WTC11 (cell line): ENCODE results near the gene SPATA2. TPM values are rescaled to one million over a fixed set of nuclear protein-coding genes. Genes with fewer than 3 reads are reported as not detected.

Experiments used
- ATAC-seq: fragments of 200-7000 bp; cut with Tn5 transposase; 2 replicates; pipeline ENCODE4 v1.10.0; 2021; ENCODE audit warnings: mild to moderate bottlenecking, moderate library complexity
- CTCF ChIA-PET: fragments of 300-600 bp; sonication (Branson Sonifier 250); formaldehyde crosslinking; loops from one replicate; lab custom pipeline; 2021; ENCODE audit warnings: antibody characterized with exemption; lab: Charles Lee
- POLR2A ChIA-PET: fragments of 350-600 bp; sonication (Branson Sonifier 250); formaldehyde crosslinking; loops from one replicate; lab custom pipeline; 2021; ENCODE audit warnings: antibody characterized with exemption; lab: Charles Lee
- DNase-seq: peaks from one replicate; pipeline ENCODE4 v3.0.0; 2021; ENCODE audit warnings: low spot score
- H3K27ac Mint-ChIP-seq: 2 replicates; pipeline ENCODE4 v1.8.0; 2021; ENCODE audit warnings: mixed read lengths
- H3K27me3 Mint-ChIP-seq: 2 replicates; pipeline ENCODE4 v1.8.0; 2021; ENCODE audit warnings: low read depth, mild to moderate bottlenecking, moderate library complexity, mixed read lengths
- H3K36me3 Mint-ChIP-seq: 2 replicates; pipeline ENCODE4 v1.8.0; 2021; ENCODE audit warnings: mixed read lengths
- H3K4me1 Mint-ChIP-seq: 2 replicates; pipeline ENCODE4 v1.8.0; 2022; ENCODE audit warnings: mixed read lengths
- H3K4me3 Mint-ChIP-seq: 2 replicates; pipeline ENCODE4 v1.8.0; 2021; ENCODE audit warnings: mild to moderate bottlenecking, moderate library complexity, mixed read lengths
- H3K9me3 Mint-ChIP-seq: 2 replicates; pipeline ENCODE4 v1.8.0; 2021; ENCODE audit warnings: mixed read lengths
- ATF1 ChIP-seq: sonication (generic); formaldehyde crosslinking; IDR thresholded peaks from 2 replicates; pipeline ENCODE4 v1.8.1; 2023; ENCODE audit warnings: mild to moderate bottlenecking, moderate library complexity, missing genetic modification reagents
- EMX1 ChIP-seq: fragments of 250-450 bp; sonication (Bioruptor Pico); IDR thresholded peaks from 2 replicates; pipeline ENCODE4 v1.8.0; 2021; ENCODE audit warnings: mild to moderate bottlenecking
- ETV6 ChIP-seq: sonication (generic); formaldehyde crosslinking; IDR thresholded peaks from 2 replicates; pipeline ENCODE4 v1.8.1; 2022; ENCODE audit warnings: mild to moderate bottlenecking, missing genetic modification reagents
- NFATC4 ChIP-seq: fragments of 250-450 bp; sonication (Bioruptor Pico); IDR thresholded peaks from 2 replicates; pipeline ENCODE4 v1.9.0; 2021; ENCODE audit warnings: mild to moderate bottlenecking
- RELA ChIP-seq: sonication (generic); formaldehyde crosslinking; IDR thresholded peaks from 2 replicates; pipeline ENCODE4 v1.8.1; 2022; ENCODE audit warnings: missing genetic modification reagents, mild to moderate bottlenecking, borderline replicate concordance
- SOX15 ChIP-seq: fragments of 250-450 bp; sonication (Bioruptor Pico); IDR thresholded peaks from 2 replicates; pipeline ENCODE4 v1.9.0; 2021; ENCODE audit warnings: mild to moderate bottlenecking
- ZNF232 ChIP-seq: sonication (generic); formaldehyde crosslinking; IDR thresholded peaks from 2 replicates; pipeline ENCODE4 v1.8.0; 2022; ENCODE audit warnings: mild to moderate bottlenecking, missing genetic modification reagents
- ZNF396 ChIP-seq: fragments of 250-450 bp; sonication (Bioruptor Pico); IDR thresholded peaks from 2 replicates; pipeline ENCODE4 v1.8.0; 2021; ENCODE audit warnings: mild to moderate bottlenecking, moderate library complexity, borderline replicate concordance
- total RNA-seq: library from RNA; stranded (reverse); gene quantifications from 3 replicates; pipeline ENCODE4 v1.2.3, GENCODE V29; 2021
- TF ChIP-seq, protein P1 (sequence below): sonication (generic); formaldehyde crosslinking; IDR thresholded peaks from 2 replicates; pipeline ENCODE4 v1.8.0; 2022; ENCODE audit warnings: mild to moderate bottlenecking, missing genetic modification reagents
- TF ChIP-seq, protein P2 (sequence below): fragments of 250-450 bp; sonication (Bioruptor Pico); IDR thresholded peaks from 2 replicates; pipeline ENCODE4 v1.9.0; 2021; ENCODE audit warnings: mild to moderate bottlenecking, borderline replicate concordance
- TF ChIP-seq, protein P3 (sequence below): sonication (generic); formaldehyde crosslinking; IDR thresholded peaks from 2 replicates; pipeline ENCODE4 v1.8.1; 2023; ENCODE audit warnings: mild to moderate bottlenecking, missing genetic modification reagents, borderline replicate concordance
- TF ChIP-seq, protein P4 (sequence below): sonication (generic); formaldehyde crosslinking; IDR thresholded peaks from 2 replicates; pipeline ENCODE4 v1.8.1; 2023; ENCODE audit warnings: mild to moderate bottlenecking, missing genetic modification reagents
- TF ChIP-seq, protein P5 (sequence below): sonication (generic); formaldehyde crosslinking; IDR thresholded peaks from 2 replicates; pipeline ENCODE4 v1.8.1; 2023; ENCODE audit warnings: mild to moderate bottlenecking, moderate library complexity, missing genetic modification reagents
- TF ChIP-seq, protein P6 (sequence below): sonication (generic); formaldehyde crosslinking; conservative IDR thresholded peaks from 2 replicates; pipeline ENCODE4 v1.8.1; 2023; ENCODE audit warnings: mild to moderate bottlenecking, low read depth, missing genetic modification reagents, moderate library complexity

Gene SPATA2
- total RNA-seq, 1 experiment from 2014 or later: 11.3 TPM

DNA sequence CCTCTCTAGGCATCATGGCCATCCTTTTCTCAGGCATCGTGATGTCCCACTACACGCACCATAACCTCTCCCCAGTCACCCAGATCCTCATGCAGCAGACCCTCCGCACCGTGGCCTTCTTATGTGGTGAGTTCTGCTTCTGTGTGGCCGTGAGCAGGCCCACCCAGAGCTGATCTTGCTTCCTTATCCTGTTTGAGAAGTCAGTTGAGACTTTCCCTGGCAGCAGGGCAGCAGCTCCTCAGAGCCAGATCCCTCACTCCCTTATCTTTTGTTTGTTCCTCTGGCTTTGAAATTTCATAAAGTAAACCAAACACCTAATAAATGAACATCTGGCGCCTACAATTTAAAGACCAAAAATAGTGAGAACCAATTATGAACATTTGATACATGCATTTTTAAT is 40.6 kb downstream of the SPATA2 start (continued):
- TF ChIP-seq, protein P1, sequence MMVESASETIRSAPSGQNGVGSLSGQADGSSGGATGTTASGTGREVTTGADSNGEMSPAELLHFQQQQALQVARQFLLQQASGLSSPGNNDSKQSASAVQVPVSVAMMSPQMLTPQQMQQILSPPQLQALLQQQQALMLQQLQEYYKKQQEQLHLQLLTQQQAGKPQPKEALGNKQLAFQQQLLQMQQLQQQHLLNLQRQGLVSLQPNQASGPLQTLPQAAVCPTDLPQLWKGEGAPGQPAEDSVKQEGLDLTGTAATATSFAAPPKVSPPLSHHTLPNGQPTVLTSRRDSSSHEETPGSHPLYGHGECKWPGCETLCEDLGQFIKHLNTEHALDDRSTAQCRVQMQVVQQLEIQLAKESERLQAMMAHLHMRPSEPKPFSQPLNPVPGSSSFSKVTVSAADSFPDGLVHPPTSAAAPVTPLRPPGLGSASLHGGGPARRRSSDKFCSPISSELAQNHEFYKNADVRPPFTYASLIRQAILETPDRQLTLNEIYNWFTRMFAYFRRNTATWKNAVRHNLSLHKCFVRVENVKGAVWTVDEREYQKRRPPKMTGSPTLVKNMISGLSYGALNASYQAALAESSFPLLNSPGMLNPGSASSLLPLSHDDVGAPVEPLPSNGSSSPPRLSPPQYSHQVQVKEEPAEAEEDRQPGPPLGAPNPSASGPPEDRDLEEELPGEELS (CRISPR knock-in tag): no peak
- no peak for TF ChIP-seq SOX15

DNA sequence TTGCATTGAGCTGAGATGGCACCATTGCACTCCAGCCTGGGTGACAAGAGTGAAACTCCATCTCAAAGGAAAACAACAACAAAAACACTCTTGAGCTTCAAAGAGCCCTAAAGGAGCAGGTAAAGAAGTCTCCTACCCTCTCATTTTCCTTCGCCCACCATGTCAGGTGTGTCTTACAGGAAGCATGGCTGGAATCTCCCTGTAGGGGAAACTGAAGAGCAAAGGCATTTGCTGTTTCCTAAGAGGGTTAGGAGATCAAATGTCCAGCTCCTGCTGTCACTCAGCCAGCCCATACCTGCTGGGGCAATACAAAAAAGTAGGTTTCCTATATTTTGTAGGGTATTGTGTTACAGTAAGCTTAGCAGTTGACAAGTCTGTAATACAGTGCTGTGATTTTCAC is 43.3 kb downstream of the SPATA2 start:
- ATAC-seq: no peak
- TF ChIP-seq, protein P2, sequence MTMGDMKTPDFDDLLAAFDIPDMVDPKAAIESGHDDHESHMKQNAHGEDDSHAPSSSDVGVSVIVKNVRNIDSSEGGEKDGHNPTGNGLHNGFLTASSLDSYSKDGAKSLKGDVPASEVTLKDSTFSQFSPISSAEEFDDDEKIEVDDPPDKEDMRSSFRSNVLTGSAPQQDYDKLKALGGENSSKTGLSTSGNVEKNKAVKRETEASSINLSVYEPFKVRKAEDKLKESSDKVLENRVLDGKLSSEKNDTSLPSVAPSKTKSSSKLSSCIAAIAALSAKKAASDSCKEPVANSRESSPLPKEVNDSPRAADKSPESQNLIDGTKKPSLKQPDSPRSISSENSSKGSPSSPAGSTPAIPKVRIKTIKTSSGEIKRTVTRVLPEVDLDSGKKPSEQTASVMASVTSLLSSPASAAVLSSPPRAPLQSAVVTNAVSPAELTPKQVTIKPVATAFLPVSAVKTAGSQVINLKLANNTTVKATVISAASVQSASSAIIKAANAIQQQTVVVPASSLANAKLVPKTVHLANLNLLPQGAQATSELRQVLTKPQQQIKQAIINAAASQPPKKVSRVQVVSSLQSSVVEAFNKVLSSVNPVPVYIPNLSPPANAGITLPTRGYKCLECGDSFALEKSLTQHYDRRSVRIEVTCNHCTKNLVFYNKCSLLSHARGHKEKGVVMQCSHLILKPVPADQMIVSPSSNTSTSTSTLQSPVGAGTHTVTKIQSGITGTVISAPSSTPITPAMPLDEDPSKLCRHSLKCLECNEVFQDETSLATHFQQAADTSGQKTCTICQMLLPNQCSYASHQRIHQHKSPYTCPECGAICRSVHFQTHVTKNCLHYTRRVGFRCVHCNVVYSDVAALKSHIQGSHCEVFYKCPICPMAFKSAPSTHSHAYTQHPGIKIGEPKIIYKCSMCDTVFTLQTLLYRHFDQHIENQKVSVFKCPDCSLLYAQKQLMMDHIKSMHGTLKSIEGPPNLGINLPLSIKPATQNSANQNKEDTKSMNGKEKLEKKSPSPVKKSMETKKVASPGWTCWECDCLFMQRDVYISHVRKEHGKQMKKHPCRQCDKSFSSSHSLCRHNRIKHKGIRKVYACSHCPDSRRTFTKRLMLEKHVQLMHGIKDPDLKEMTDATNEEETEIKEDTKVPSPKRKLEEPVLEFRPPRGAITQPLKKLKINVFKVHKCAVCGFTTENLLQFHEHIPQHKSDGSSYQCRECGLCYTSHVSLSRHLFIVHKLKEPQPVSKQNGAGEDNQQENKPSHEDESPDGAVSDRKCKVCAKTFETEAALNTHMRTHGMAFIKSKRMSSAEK (CRISPR knock-in tag): no peak
- TF ChIP-seq, protein P3, sequence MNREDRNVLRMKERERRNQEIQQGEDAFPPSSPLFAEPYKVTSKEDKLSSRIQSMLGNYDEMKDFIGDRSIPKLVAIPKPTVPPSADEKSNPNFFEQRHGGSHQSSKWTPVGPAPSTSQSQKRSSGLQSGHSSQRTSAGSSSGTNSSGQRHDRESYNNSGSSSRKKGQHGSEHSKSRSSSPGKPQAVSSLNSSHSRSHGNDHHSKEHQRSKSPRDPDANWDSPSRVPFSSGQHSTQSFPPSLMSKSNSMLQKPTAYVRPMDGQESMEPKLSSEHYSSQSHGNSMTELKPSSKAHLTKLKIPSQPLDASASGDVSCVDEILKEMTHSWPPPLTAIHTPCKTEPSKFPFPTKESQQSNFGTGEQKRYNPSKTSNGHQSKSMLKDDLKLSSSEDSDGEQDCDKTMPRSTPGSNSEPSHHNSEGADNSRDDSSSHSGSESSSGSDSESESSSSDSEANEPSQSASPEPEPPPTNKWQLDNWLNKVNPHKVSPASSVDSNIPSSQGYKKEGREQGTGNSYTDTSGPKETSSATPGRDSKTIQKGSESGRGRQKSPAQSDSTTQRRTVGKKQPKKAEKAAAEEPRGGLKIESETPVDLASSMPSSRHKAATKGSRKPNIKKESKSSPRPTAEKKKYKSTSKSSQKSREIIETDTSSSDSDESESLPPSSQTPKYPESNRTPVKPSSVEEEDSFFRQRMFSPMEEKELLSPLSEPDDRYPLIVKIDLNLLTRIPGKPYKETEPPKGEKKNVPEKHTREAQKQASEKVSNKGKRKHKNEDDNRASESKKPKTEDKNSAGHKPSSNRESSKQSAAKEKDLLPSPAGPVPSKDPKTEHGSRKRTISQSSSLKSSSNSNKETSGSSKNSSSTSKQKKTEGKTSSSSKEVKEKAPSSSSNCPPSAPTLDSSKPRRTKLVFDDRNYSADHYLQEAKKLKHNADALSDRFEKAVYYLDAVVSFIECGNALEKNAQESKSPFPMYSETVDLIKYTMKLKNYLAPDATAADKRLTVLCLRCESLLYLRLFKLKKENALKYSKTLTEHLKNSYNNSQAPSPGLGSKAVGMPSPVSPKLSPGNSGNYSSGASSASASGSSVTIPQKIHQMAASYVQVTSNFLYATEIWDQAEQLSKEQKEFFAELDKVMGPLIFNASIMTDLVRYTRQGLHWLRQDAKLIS (CRISPR knock-in tag): no peak
- TF ChIP-seq ZNF396 (no peak), RELA (CRISPR knock-in tag) (no peak), ZNF232 (CRISPR knock-in tag) (no peak), ATF1 (CRISPR knock-in tag) (no peak), NFATC4 (no peak), ETV6 (CRISPR knock-in tag) (no peak), EMX1 (CRISPR knock-in tag) (no peak)
- TF ChIP-seq, protein P4, sequence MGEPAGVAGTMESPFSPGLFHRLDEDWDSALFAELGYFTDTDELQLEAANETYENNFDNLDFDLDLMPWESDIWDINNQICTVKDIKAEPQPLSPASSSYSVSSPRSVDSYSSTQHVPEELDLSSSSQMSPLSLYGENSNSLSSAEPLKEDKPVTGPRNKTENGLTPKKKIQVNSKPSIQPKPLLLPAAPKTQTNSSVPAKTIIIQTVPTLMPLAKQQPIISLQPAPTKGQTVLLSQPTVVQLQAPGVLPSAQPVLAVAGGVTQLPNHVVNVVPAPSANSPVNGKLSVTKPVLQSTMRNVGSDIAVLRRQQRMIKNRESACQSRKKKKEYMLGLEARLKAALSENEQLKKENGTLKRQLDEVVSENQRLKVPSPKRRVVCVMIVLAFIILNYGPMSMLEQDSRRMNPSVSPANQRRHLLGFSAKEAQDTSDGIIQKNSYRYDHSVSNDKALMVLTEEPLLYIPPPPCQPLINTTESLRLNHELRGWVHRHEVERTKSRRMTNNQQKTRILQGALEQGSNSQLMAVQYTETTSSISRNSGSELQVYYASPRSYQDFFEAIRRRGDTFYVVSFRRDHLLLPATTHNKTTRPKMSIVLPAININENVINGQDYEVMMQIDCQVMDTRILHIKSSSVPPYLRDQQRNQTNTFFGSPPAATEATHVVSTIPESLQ (CRISPR knock-in tag): no peak
- TF ChIP-seq, protein P5, sequence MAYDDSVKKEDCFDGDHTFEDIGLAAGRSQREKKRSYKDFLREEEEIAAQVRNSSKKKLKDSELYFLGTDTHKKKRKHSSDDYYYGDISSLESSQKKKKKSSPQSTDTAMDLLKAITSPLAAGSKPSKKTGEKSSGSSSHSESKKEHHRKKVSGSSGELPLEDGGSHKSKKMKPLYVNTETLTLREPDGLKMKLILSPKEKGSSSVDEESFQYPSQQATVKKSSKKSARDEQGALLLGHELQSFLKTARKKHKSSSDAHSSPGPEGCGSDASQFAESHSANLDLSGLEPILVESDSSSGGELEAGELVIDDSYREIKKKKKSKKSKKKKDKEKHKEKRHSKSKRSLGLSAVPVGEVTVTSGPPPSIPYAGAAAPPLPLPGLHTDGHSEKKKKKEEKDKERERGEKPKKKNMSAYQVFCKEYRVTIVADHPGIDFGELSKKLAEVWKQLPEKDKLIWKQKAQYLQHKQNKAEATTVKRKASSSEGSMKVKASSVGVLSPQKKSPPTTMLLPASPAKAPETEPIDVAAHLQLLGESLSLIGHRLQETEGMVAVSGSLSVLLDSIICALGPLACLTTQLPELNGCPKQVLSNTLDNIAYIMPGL (CRISPR knock-in tag): no peak
- TF ChIP-seq, protein P6, sequence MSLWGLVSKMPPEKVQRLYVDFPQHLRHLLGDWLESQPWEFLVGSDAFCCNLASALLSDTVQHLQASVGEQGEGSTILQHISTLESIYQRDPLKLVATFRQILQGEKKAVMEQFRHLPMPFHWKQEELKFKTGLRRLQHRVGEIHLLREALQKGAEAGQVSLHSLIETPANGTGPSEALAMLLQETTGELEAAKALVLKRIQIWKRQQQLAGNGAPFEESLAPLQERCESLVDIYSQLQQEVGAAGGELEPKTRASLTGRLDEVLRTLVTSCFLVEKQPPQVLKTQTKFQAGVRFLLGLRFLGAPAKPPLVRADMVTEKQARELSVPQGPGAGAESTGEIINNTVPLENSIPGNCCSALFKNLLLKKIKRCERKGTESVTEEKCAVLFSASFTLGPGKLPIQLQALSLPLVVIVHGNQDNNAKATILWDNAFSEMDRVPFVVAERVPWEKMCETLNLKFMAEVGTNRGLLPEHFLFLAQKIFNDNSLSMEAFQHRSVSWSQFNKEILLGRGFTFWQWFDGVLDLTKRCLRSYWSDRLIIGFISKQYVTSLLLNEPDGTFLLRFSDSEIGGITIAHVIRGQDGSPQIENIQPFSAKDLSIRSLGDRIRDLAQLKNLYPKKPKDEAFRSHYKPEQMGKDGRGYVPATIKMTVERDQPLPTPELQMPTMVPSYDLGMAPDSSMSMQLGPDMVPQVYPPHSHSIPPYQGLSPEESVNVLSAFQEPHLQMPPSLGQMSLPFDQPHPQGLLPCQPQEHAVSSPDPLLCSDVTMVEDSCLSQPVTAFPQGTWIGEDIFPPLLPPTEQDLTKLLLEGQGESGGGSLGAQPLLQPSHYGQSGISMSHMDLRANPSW (CRISPR knock-in tag): no peak
- Mint-ChIP-seq H3K27me3 (no peaks in the 10 kb centered on the region), H3K4me1 (peaks cover 13% of the 10 kb centered on the region), H3K9me3 (no peaks in the 10 kb centered on the region), H3K4me3 (no peak overlapping the region), H3K27ac (no peak overlapping the region), H3K36me3 (no peaks in the 10 kb centered on the region; the same call in 1 of the 2 replicates)
- no peak for DNase-seq
- ChIA-PET POLR2A (interaction anchor here (0.5 to 0.6 kb wide), 2 partner anchors 71 to 139 kb away, joined by 3 to 5 read pairs; no protein-coding TSS in a partner anchor), CTCF (interaction anchor here (0.6 to 2.0 kb wide), 6 partner anchors 15 to 330 kb away, joined by 4 to 8 read pairs (median 5); no protein-coding TSS in a partner anchor)
